ENCODE data around the gene RASGRF2.

DNA sequence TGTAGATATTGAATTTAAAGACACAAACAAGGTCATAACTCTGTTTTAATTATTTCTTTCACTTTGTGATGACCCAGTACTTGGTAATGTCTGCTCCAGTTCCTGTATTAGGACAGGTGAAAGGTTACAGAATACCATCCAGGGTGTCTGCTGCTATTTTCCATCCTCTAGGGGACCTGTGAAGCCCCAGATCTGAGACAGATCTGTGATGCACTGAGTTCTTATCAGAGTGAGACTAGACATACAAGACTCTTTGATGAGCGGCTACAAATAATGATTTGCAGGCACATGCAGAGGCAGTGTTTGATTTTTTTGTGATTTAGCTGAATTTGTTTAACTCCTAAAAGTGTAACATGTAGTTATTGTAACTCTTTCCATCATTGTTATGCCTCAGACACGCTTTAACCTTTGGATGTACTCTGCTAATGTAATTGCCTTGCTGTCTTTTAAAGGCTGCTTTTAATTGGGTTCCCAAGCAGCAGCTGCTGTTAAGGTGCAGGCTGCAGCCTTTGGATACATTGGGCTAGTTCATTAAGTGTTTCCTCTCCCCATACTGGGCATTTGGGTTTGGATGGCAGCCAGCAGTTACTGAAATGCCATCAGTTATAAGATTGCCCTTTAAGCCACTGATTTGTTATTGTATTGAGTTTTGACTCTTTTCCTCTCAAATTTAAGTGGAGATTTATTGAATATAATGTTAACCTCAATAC lies 63.3 kb downstream of the RASGRF2 start:
- TF ChIP-seq POLR2A (IDR thresholded peaks at IDR 0.05; ENCODE audit: low read length) (no peak), REST (IDR thresholded peaks at IDR 0.05) (no peak), HES2 (IDR thresholded peaks at IDR 0.05) (no peak), RAD21 (conservative IDR thresholded peaks at IDR 0.05 in 1 of 2, IDR thresholded peaks at IDR 0.05 in 1 of 2) (no peak), CTCF (IDR thresholded peaks at IDR 0.05) (no peak), TFCP2L1 (CRISPR knock-in tag; IDR thresholded peaks at IDR 0.05) (no peak), RFX5 (IDR thresholded peaks at IDR 0.05) (no peak), CBX8 (IDR thresholded peaks at IDR 0.05) (no peak), BCL3 (IDR thresholded peaks at IDR 0.05) (no peak), MYC (IDR thresholded peaks at IDR 0.05; ENCODE audit: borderline replicate concordance, low read length) (no peak), KDM1A (IDR thresholded peaks at IDR 0.05; ENCODE audit: low read depth) (no peak), EP300 (IDR thresholded peaks at IDR 0.05) (no peak), CHD2 (IDR thresholded peaks at IDR 0.05; ENCODE audit: low read length, partially characterized antibody) (no peak), ZNF302 (CRISPR knock-in tag; IDR thresholded peaks at IDR 0.05) (no peak)

All from A549 (cell line).